Stimulated activated effector memory CD8-positive, alpha-beta T cell treated with anti-CD3 and anti-CD28 coated beads, Interleukin-12 subunit alpha, Interleukin-12 subunit beta, amount 100 ng/mL, for 72 hours (primary cell): ENCODE measurements around the gene CAPN10.

Experiments used
- ATAC-seq: fragments of 150-1000 bp; cut with Tn5 transposase; 2 replicates; pipeline ENCODE4 v1.10.0; 2021
- DNase-seq, 2 donors: peaks; one replicate each; pipeline ENCODE4 v3.0.0; 2021 to 2022; ENCODE audit warnings: low spot score in 2 of 2
- H3K27ac Mint-ChIP-seq: one replicate; pipeline ENCODE4 v1.8.0; 2022; ENCODE audit warnings: mild to moderate bottlenecking, mixed read lengths
- H3K36me3 Mint-ChIP-seq: one replicate; pipeline ENCODE4 v1.8.0; 2022; ENCODE audit warnings: mild to moderate bottlenecking, mixed read lengths
- H3K4me1 Mint-ChIP-seq: one replicate; pipeline ENCODE4 v1.8.0; 2022; ENCODE audit warnings: mixed read lengths
- H3K4me3 Mint-ChIP-seq: one replicate; pipeline ENCODE4 v1.8.0; 2022; ENCODE audit warnings: mild to moderate bottlenecking, mixed read lengths
- H3K9me3 Mint-ChIP-seq: one replicate; pipeline ENCODE4 v1.8.0; 2022; ENCODE audit warnings: mixed read lengths

The CAPN10 gene

GRCh38 chr2:240598311-240598911 is 11.9 kb downstream of the CAPN10 start:
- Mint-ChIP-seq H3K36me3 (peaks cover 12% of the 10 kb centered on the region), H3K4me3 (no peak overlapping the region), H3K9me3 (no peaks in the 10 kb centered on the region), H3K27ac (peak overlapping the region; percentile 88), H3K4me1 (no peaks in the 10 kb centered on the region)
- ATAC-seq (no peak), DNase-seq (no peak)

GRCh38 chr2:240599141-240599583 is 12.6 kb downstream of the CAPN10 start:
- no peak overlapping the region for H3K4me3 Mint-ChIP-seq
- H3K36me3 Mint-ChIP-seq: peaks cover 12% of the 10 kb centered on the region
- DNase-seq (no peak), ATAC-seq (no peak)
- no peaks in the 10 kb centered on the region for H3K9me3 Mint-ChIP-seq
- no peaks in the 10 kb centered on the region for H3K4me1 Mint-ChIP-seq
- H3K27ac Mint-ChIP-seq: peak overlapping the region; percentile 88

GRCh38 chr2:240600451-240600961 is 14.0 kb downstream of the CAPN10 start:
- Mint-ChIP-seq H3K36me3 (peaks cover 12% of the 10 kb centered on the region), H3K27ac (peak overlapping the region; percentile 55), H3K9me3 (no peaks in the 10 kb centered on the region), H3K4me3 (no peak overlapping the region), H3K4me1 (no peaks in the 10 kb centered on the region)
- DNase-seq: no peak
- ATAC-seq: no peak

DNA sequence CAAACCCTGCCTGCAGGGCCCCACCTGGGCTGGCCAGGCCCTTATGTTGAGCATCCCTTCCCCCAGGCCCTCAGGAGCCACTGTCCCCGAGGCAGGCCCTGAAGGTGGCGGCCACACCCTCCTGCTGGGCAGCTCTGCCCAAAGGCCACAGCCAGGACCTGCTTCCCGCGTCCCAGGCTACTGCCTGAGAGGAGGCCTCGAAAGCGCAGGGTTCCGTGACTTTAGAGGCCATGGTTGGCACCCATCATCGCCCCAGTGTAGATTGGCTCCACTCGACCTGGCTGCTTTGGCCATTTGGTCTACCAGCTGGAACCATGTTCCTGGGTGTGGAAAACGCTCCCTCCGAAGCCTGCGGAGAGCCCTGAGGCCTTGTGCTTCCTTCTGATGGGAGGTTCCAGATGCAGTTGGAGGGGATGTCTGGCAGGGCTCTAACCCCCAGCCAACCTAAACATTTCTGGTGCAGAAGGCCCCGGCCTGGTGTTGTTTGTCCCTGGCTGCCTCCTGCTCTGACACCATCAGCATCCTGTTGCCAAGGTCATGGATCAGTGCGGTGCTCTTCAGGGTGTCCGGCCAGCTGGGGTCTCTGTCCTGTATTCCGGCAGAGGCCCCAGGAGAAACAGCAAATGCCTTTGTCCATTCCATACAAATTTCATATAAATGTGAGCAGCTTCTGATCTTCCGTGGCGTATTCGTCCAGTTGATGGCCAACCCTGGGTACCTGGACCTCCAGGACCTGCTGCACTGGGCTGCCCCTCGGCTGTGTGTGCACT is 14.7 kb downstream of the CAPN10 start:
- no peak overlapping the region for H3K27ac Mint-ChIP-seq
- no peaks in the 10 kb centered on the region for H3K9me3 Mint-ChIP-seq
- ATAC-seq: no peak
- no peak for DNase-seq
- H3K4me3 Mint-ChIP-seq: no peak overlapping the region
- H3K36me3 Mint-ChIP-seq: peaks cover 12% of the 10 kb centered on the region
- no peaks in the 10 kb centered on the region for H3K4me1 Mint-ChIP-seq

DNA sequence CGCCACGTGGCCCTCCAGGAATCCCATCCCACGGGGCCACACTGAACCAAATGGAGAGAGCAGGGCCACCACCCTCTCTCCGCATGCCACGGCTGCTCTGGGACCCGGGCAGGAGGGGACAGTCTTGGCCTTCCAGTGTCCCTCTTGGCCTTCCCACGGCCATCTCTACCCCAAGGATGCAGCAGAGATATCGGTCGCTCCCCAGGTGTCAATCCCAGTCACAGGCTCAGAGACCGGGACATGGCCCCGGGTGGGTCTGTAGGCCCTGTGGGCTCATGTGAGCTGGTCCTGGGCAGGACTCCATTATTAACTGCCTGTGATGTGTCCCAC is 15.3 kb downstream of the CAPN10 start:
- no peaks in the 10 kb centered on the region for H3K4me1 Mint-ChIP-seq
- H3K9me3 Mint-ChIP-seq: no peaks in the 10 kb centered on the region
- no peak overlapping the region for H3K27ac Mint-ChIP-seq
- no peak for DNase-seq
- H3K4me3 Mint-ChIP-seq: no peak overlapping the region
- peaks cover 12% of the 10 kb centered on the region for H3K36me3 Mint-ChIP-seq
- ATAC-seq: no peak

DNA sequence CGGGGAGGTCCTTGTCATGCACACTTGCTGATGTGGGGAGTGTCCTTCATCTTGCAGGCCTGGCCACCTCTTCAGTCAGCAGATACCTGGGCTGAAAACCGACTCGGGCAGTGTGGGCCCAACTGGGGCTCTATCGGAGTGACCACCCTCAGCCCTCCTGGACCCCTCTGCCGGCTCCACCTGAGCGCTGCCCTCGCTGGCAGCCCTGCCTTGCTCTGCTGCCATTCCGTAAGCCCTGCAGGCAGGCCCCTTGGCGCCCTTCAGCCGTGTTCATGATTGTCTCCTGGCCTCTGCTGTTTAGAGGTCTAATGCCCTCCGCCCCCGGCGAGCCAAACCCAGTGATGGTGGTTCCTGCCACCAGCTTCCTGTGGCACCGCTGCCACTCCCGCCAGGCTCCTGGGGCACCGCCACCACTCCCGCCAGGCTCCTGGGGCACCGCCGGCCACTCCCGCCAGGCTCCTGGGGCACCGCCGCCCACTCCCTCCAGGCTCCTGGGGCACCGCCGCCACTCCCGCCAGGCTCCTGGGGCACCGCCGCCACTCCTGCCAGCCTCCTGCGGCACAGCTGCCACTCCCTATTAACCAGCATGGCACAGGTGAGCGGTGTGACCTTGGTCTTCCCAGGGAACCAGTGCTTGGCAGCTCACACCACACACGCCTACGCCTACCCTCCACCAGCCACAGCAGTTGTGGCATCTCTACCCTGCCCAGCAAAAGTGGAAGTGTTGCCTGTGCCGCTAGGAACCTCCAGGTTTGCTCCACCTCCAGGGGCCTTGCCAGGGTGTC is 15.9 kb downstream of the CAPN10 start:
- peaks cover 12% of the 10 kb centered on the region for H3K36me3 Mint-ChIP-seq
- DNase-seq: no peak
- no peaks in the 10 kb centered on the region for H3K9me3 Mint-ChIP-seq
- H3K27ac Mint-ChIP-seq: peak overlapping the region; percentile 61
- no peak overlapping the region for H3K4me3 Mint-ChIP-seq
- H3K4me1 Mint-ChIP-seq: no peaks in the 10 kb centered on the region
- no peak for ATAC-seq

- Mint-ChIP-seq H3K4me1 (peaks cover 5% of the 10 kb centered on the region), H3K27ac (peak overlapping the region; percentile 61), H3K4me3 (no peak overlapping the region), H3K36me3 (peaks cover 12% of the 10 kb centered on the region), H3K9me3 (no peaks in the 10 kb centered on the region)
- ATAC-seq (no peak), DNase-seq (no peak)
Observed at GRCh38 chr2:240603081-240603835, 16.7 kb downstream of the CAPN10 start.

GRCh38 chr2:240603846-240604245 is 17.3 kb downstream of the CAPN10 start:
- DNase-seq (no peak), ATAC-seq (no peak)
- Mint-ChIP-seq H3K9me3 (no peaks in the 10 kb centered on the region), H3K27ac (peak overlapping the region; percentile 61), H3K36me3 (peaks cover 11% of the 10 kb centered on the region), H3K4me1 (peaks cover 6% of the 10 kb centered on the region), H3K4me3 (no peak overlapping the region)

DNA sequence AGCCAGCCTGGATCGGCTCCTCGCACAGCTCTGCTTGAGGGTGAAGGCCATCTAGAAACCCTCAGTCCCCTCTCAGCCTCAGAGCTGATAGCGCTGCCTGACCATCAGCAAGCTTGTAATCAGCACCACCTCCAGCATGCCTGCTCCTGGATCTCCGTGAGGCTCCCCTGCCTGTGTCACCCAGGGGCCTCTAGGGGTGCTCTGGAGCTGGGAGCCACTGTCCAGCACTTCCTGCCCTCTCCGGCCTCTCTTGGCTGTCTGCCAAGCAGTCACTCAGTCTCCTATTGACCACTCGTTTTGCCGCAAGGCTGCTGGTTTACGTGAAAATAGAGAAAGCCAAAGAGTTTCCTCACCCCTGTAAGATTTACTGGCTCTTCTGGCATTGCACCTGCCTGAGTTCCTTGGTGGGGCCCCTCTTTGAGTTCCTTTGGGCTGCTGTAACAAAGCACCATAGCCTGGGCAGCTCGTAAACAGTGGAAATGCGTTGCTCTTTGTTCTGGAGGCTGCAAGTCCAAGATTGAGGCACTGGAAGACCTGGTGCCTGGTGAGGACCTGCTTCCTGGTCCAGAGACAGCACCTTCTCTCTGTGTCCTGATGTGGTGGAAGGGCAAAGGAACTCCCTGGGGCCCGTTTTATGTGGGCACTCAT is 17.9 kb downstream of the CAPN10 start:
- Mint-ChIP-seq H3K27ac (peak overlapping the region; percentile 69), H3K4me3 (no peak overlapping the region), H3K4me1 (peaks cover 11% of the 10 kb centered on the region), H3K9me3 (no peaks in the 10 kb centered on the region), H3K36me3 (peaks cover 6% of the 10 kb centered on the region)
- ATAC-seq (no peak), DNase-seq (no peak)

DNA sequence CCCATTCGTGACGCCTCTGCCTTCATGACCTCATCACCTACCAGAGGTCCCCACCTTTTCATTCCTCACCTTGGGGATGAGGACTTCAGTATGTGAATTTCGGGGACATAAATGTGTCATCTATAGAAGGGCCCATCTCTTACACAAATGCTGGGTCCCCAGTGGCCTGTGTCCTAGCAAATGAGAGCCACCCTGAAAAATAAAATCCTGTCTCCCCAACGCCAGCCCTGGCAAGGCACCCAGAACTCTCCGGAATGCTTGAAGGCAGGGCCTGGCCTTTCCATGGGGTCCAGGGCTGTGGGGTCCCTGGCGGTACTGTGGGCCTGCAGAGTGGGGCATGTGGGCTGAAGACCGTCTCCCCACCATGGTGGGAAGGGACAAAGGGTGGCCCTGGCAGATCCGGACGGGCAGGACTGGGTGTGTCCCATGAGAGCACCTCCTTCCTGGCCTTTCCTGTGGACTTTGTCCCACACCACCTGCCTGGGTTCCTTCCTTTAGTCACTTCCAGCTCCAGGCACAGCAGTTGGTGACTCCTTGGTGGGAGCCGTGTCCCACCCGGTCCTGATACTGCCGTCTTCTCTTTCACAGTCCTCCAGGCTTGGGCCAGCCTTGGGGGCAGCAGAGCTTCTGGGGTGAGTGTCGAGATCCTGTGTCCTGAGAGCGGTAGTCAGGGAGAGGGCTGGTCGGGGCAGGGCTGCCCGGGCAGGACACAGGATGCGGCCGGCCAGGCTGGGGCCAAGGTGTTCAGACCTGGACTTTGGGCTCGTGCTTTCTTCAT is 18.6 kb downstream of the CAPN10 start:
- DNase-seq (no peak), ATAC-seq (no peak)
- H3K4me3 Mint-ChIP-seq: no peak overlapping the region
- peaks cover 11% of the 10 kb centered on the region for H3K4me1 Mint-ChIP-seq
- peaks cover 6% of the 10 kb centered on the region for H3K36me3 Mint-ChIP-seq
- H3K27ac Mint-ChIP-seq: peak overlapping the region; percentile 69
- H3K9me3 Mint-ChIP-seq: no peaks in the 10 kb centered on the region

DNA sequence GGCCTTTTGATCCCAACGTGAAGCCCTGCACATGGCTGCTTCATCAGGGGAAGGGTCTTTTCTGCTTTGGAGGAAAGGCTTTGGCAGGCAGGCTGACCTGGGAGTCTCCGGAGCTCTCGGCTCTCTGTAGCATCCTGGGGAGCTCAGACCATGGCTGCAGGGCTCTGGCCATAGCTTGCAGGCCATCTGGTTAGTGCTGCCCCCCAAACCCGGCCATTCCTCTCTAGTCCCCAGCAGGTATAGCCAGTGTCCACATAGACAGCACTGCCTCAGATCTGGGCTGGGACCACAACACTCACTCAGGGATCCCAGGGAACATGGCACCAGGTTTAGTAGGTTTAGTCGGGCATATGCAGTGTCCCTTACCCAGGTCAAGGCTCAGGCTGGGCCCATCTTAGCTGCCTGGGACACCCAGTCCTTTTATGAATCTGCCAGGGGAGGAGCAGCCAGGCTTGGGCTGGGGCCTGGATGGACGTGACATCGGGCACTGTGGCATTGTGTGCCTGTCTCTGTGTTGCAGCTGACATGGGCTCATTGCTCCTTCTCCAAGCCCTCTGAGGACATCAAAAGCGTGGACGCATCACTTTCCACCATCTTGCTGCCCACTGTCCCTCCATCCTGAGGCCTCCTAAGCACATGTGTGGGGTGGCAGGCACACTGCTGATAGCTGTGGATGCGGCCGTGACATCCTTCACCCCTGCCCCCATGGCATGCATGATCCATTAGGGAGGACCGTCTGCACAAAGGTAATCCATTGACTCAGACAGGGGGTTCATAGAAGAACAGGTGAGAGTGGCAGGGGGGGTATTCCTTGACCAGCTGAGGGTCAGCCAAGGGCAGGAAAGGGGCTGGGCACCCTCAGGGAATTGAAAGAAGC is 19.6 kb downstream of the CAPN10 start:
- H3K4me1 Mint-ChIP-seq: peaks cover 11% of the 10 kb centered on the region
- no peaks in the 10 kb centered on the region for H3K9me3 Mint-ChIP-seq
- ATAC-seq (no peak), DNase-seq (no peak)
- no peak overlapping the region for H3K4me3 Mint-ChIP-seq
- peak overlapping the region; percentile 1 for H3K27ac Mint-ChIP-seq
- H3K36me3 Mint-ChIP-seq: peaks cover 6% of the 10 kb centered on the region

GRCh38 chr2:240611601-240612210 is 25.2 kb downstream of the CAPN10 start:
- Mint-ChIP-seq H3K4me1 (peaks cover 11% of the 10 kb centered on the region), H3K4me3 (no peak overlapping the region), H3K9me3 (no peaks in the 10 kb centered on the region), H3K27ac (no peak overlapping the region), H3K36me3 (peaks cover 4% of the 10 kb centered on the region)
- peak; percentile 78 for ATAC-seq
- no peak for DNase-seq

DNA sequence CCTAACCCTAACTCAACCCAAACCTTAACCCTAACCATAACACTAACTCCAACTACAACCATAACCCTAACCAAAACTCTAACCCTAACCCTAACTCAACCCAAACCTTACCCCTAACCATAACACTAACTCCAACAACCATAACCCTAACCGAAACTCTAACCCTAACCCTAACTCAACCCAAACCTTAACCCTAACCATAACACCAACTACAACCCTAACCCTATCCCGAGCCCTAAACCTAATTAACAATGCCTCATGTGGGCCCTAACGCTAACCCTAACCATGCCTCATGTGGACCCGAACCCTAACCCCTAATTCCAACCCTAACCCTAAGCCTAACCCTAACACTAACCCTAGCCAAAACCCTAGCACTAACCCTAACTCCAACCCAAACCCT is 27.2 kb downstream of the CAPN10 start:
- Mint-ChIP-seq H3K4me3 (no peak overlapping the region), H3K27ac (no peak overlapping the region), H3K4me1 (peaks cover 7% of the 10 kb centered on the region), H3K9me3 (peaks cover 3% of the 10 kb centered on the region), H3K36me3 (peaks cover 4% of the 10 kb centered on the region)
- ATAC-seq (no peak), DNase-seq (no peak)
